ENCODE measurements around the gene AMOTL1. TPM values are rescaled to one million over a fixed set of nuclear protein-coding genes. Genes with fewer than 3 reads are reported as not detected.

The AMOTL1 gene
- total and polyA plus RNA-seq, 2 of the 8 experiments (the other 6 are each of a cell fraction or from before 2014, with no cell fraction given) = 9.0 to 27.6 TPM

DNA sequence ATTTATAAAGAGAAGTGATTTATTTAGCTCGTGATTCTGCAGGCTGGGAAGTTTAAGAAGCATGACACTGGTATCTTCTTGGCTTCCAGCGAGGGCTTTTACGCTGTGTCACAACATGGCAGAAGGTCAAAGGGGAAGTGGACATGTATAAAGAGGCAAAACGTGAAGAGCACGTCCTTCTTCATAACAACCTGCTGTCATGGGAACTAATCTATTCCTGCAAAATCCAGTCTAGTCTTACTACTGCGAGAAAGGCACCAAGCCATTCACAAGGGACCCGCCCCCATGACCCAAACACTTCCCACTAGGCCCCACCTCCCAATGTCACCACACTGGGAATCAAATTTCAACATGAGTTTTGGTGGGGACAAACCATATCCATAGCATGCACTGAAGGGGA is 58.3 kb downstream of the AMOTL1 start (continued):
- TF ChIP-seq, protein P1, sequence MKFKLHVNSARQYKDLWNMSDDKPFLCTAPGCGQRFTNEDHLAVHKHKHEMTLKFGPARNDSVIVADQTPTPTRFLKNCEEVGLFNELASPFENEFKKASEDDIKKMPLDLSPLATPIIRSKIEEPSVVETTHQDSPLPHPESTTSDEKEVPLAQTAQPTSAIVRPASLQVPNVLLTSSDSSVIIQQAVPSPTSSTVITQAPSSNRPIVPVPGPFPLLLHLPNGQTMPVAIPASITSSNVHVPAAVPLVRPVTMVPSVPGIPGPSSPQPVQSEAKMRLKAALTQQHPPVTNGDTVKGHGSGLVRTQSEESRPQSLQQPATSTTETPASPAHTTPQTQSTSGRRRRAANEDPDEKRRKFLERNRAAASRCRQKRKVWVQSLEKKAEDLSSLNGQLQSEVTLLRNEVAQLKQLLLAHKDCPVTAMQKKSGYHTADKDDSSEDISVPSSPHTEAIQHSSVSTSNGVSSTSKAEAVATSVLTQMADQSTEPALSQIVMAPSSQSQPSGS (IDR thresholded peaks at IDR 0.05; ENCODE audit: low read length) = no peak
- TF ChIP-seq TEAD4 (IDR thresholded peaks at IDR 0.05; ENCODE audit: low read depth, low read length) (no peak), CHD2 (IDR thresholded peaks at IDR 0.05; ENCODE audit: low read length) (no peak), SIX5 (IDR thresholded peaks at IDR 0.05; ENCODE audit: low read depth, low read length) (no peak), TAF1 (IDR thresholded peaks at IDR 0.05; ENCODE audit: low read depth, low read length) (no peak), SP2 (IDR thresholded peaks at IDR 0.05; ENCODE audit: low read length) (no peak)
